NCI-H345 treated with DMSO at 0.1 percent for 48 hours (cell line): ENCODE results near the gene CDCA5.
A peak's percentile ranks its signal among the peaks of the same experiment; 100 is the strongest.

Experiments
- DNase-seq: peaks from one replicate; lab custom pipeline; 2025; ENCODE audit not compliant: unreplicated experiment; lab: John Stamatoyannopoulos, UW

The CDCA5 gene

GRCh38 chr11:65077451-65077850, 6.4 kb downstream of the CDCA5 start:
- DNase-seq, result no peak

DNA sequence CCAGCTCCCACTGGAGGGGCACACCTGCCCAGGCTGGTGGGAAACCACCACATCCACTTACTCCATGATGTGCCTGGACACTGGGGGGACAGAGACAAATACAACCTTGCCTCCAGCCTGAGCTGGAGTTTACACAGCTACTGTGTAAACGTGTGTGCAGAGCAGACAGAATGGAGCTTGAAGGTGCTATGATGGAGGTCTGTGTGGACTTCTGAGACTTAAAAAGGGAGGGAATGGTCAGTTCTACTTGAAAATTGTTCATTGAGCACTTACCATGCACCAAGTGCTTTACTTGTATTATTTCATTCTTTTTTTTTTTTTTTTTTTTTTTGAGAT, 11.2 kb downstream of the CDCA5 start:
- no peak for DNase-seq

DNA sequence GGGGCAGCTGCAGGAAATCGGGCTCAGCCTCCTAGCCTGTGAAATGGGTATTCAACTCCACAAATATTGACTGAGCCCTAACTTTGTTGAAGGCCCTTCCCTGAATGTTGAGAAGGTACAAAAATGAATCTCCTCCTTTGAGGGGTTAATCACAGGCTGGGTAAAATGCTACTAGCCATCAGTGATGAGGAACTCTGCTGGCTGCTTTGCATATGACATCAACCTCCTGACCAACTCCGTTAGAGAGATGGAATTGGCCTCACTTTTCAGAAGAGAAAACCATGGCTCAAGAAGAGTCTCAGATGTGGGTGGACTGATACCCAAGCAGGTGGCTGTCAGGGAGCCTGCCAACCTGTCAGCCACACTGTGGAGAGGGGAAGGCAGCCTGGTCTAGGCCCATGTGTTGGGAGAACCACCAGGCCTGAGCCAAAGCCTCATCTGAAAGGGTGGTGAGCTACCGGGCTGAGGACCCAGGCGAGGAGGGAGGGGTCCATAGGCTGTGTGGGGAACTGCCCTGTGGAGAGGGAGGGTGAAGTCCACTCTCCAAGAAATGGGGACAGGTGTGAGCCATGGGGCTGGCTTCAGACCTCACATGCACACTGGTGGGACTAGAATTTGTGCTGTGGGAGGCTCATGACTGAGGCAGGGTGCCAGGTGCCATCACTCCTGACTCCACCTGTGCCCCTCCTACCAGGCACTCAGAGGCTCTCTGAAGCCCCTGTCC, 11.8 kb downstream of the CDCA5 start:
- no peak for DNase-seq

GRCh38 chr11:65069217-65069616, 14.6 kb downstream of the CDCA5 start:
- DNase-seq, result no peak

GRCh38 chr11:65067446-65067845, 16.4 kb downstream of the CDCA5 start:
- no peak for DNase-seq

- peak; percentile 83 for DNase-seq
These were observed 17.0 kb downstream of the CDCA5 start for GRCh38 chr11:65066805-65067291.

- DNase-seq, result no peak
These were observed 17.5 kb downstream of the CDCA5 start for GRCh38 chr11:65066315-65066714.

- no peak for DNase-seq
These were observed 18.0 kb downstream of the CDCA5 start for GRCh38 chr11:65065851-65066250.

DNA sequence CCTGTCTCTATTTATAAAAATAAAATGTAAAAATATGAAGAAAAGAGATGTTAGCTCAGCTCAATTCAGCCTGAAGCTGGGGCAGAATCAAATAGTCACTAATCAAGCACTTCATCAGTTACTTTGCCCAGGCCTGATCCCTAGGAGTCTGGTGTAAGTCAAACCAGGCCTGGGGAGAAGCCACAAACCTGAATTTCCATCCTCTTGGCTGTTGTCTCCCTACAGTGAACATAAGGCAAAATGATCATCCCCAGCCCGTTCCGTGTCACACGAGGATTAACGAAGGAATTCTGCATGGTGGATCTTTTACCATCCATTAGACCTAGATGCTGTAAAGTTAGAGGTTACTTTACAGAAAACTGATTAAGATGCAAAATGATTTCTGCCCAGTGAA, 19.0 kb downstream of the CDCA5 start:
- no peak for DNase-seq

- no peak for DNase-seq
These were observed 20.3 kb downstream of the CDCA5 start for GRCh38 chr11:65063532-65063931.

- DNase-seq, result no peak
These were observed 22.9 kb downstream of the CDCA5 start for GRCh38 chr11:65060913-65061408.

DNA sequence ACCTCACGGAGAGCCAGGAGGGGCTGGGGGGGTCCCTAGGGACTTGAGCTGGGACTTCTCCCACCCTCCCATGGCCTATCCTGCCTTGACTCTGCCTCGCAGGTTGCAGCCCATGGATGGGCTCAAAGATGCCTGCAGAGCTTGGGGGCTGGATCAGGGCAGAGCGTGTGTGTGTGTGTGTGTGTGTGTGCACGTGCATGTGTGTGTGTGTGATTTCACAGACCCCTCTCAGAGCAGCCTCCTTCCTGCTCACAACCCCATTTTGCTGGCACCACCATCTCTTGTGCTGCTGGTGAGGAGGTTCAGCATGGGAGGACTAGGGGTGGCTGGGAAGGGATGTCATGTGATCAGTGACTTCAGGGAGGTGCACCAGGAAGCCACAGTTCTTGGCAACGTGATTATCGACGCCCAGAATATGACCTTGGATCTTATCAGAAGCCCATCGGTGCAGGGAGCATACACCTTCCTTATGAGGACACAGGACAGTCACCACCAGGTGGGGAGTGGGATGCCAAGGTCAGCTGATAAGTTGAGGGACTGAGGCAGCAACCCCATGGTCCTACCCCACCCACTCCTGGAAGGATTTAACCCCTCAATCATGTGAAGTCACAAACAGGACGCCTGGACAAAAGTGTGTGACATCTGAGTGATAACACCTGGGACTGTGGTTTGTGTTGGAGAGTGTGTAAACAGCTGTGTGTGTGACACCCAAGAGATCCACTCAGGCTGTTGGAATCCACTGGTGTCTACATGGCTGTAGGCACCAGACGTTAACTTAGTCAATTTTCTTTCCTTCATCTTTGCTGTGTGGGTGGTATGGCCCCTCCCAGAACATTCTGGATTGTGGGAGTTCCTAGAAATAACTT, 23.6 kb downstream of the CDCA5 start:
- DNase-seq, result no peak

DNA sequence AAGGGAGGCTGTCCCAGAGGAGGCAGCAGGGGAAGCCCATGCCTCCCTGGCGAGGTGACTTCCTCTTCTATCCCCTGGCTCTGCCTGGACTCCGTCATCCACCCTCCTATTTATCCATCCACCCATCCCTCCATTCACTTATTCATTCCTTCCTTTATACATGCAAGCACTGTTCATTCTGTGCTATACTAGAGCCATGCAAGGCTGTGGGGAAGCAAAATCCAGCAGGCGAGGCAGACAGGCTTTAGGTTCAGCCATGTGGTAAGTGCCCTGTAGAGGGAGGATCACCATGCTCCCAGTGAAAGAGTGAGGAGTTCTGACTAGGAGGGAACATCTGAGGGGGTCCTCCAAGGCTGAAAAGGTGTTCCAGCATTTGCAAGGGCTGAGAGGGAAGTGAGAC, 24.3 kb downstream of the CDCA5 start:
- DNase-seq, result no peak

GRCh38 chr11:65058419-65059054, 25.3 kb downstream of the CDCA5 start, which contains the start of gene NAALADL1:
Gene NAALADL1, minus strand, starts transcription at chr11:65058553. Its CDS starts 32 bp downstream, at chr11:65058521.
- no peak for DNase-seq

GRCh38 chr11:65058012-65058411, 25.8 kb downstream of the CDCA5 start:
- DNase-seq, result peak; percentile 52

- DNase-seq, result no peak
These were observed 26.3 kb downstream of the CDCA5 start for GRCh38 chr11:65057526-65057925.

DNA sequence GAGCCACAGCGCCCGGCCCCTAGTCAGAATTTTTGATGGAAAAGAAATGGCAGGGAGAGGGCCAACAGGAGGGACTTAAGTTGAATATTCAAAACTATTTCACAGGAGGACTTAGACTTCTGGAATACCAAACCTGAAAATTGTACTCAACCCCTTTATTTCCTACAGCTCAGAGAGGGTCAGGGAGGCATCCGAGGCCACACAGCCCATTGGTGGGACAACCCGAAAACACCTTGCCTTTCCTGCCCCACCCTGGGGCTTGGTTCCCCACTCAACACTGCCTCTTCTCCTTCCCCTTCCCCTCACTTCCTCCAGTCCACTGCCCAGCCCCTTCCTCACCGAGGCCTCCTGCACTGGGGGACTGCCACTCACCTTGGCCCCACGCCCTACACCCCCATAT, 26.8 kb downstream of the CDCA5 start:
- no peak for DNase-seq

GRCh38 chr11:65055538-65055937, 28.3 kb downstream of the CDCA5 start:
- no peak for DNase-seq

DNA sequence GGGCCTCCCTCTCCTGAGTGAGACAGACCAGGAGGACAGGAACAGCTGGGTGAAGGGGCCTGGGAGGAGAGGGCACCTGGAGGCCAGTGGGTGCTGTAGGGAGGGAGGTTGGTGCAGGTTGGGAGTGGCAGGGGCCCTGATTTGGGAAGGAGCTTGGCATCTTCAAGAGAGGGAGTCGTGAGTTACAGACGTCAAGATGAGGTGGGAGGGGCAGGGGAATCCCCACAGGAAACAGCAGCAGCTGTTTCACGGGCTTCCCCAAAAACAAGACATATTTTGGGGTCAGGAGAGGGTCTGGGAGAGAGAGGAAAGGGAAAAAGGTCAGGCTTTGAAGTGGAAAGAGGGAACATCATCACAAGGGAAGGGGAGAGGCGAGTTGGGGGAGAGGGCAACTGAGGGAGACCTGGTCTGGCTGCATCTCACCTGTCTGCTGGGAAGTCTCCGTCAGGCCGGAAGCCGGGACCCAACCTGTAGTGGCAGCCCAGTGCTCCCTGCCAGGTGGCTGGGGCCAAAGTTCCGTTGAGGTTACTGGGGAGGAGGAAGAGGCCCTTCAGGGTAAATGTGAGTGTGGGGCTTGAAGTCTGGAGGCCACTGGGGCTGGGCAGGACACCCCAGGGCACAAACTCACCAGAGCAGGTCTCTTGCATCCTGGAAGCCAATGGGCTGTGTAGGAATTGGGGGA, 29.9 kb downstream of the CDCA5 start:
- no peak for DNase-seq

DNA sequence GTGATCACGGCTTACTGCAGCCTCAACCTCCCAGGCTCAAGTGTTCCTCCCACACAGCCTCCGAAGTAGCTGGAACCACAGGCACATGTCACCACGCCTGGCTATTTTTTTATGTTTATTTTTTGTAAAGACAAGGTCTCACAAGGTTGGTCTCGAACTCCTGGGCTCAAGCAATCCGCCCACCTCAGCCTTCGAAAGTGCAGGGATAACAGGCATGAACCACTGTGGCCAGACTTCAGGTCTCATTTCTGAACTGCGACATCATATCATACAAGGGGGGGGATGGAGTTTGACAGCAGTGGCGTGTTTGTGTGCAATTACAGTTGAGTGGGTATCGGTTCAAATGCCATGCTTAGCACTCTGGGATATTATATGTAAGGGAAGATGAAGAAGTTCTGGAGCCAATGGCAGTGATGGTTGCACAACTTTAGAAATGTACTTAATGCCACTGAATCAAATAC, 32.4 kb downstream of the CDCA5 start:
- DNase-seq, result no peak
